Measurements from ENCODE around the gene ADAM30. TPM values are rescaled to one million over a fixed set of nuclear protein-coding genes. Genes with fewer than 3 reads are reported as not detected.
"Not testable (repeated sequence)": the region's sequence is repeated elsewhere in the genome, so short reads cannot be mapped to it uniquely, and the experiment has no call there.

ADAM30 gene
- polyA plus RNA-seq, 1 experiment, result not detected

DNA sequence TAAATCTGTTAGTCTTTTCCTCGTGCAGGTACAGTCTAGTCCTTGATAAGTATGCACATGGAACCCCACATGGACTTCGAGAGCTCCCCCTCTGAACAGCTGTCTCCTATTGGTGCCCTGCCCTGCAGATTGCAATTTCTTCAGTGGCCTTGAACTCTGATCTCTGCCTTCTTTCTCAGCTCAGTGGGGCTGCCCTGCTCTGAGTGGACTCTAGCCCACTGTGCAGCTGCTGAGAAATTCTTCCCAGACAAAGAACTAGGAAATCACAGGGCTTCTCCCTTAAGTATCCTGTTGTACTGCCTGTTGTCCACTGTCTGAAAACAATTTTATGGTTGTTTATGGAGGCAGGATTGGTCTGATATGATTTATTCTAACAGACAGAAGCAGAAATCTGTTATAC is 38.2 kb downstream of the ADAM30 start:
- no peak overlapping the region for H3K4me3 ChIP-seq (ENCODE audit: low read depth, low read length)
- H3K9me3 ChIP-seq (ENCODE audit: control insufficient read depth, insufficient read depth, low read length), result peaks cover 3% of the 10 kb centered on the region; the same call in 1 of the 2 replicates
- POLR2A ChIA-PET, result no interaction called here
- TF ChIP-seq, protein P1, sequence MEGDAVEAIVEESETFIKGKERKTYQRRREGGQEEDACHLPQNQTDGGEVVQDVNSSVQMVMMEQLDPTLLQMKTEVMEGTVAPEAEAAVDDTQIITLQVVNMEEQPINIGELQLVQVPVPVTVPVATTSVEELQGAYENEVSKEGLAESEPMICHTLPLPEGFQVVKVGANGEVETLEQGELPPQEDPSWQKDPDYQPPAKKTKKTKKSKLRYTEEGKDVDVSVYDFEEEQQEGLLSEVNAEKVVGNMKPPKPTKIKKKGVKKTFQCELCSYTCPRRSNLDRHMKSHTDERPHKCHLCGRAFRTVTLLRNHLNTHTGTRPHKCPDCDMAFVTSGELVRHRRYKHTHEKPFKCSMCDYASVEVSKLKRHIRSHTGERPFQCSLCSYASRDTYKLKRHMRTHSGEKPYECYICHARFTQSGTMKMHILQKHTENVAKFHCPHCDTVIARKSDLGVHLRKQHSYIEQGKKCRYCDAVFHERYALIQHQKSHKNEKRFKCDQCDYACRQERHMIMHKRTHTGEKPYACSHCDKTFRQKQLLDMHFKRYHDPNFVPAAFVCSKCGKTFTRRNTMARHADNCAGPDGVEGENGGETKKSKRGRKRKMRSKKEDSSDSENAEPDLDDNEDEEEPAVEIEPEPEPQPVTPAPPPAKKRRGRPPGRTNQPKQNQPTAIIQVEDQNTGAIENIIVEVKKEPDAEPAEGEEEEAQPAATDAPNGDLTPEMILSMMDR (IDR thresholded peaks at IDR 0.05; ENCODE audit: low read depth, low read length), result no peak
- H3K27ac ChIP-seq (ENCODE audit: low read depth, low read length), result no peak overlapping the region
- H3K27me3 ChIP-seq (ENCODE audit: control insufficient read depth, insufficient read depth, low read length), result no peaks in the 10 kb centered on the region
- CTCF ChIA-PET, result interaction anchor here (0.9 to 1.0 kb wide), 2 partner anchors 49 to 114 kb away, joined by 3 to 5 read pairs; no protein-coding TSS in a partner anchor
- DNase-seq (ENCODE audit: low read depth, low spot score), result no peak

DNA sequence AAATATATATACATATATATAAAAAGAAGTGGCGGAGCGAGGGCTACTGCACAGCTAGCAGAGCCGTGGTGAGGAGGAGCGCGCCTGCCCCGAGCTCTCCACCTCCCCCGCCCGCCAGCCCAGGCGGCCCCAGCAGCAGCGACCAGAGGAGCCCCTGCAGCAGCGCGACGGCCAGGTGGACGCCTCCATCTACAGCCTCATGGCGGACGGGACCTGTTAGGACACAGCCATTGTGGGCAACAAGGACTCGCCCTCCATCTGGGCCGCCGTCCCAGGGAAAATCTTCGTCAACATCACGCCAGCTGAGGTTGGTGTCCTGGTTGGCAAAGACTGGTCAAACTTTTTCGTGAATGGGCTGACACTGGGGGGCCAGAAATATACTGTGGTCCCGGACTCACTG is 43.2 kb downstream of the ADAM30 start:
- no peak overlapping the region for H3K4me3 ChIP-seq (ENCODE audit: low read depth, low read length)
- TF ChIP-seq, protein P1 (IDR thresholded peaks at IDR 0.05; ENCODE audit: low read depth, low read length), result no peak
- H3K9me3 ChIP-seq (ENCODE audit: control insufficient read depth, insufficient read depth, low read length), result peaks cover 4% of the 10 kb centered on the region; the same call in 1 of the 2 replicates
- POLR2A ChIA-PET, result no interaction called here
- DNase-seq (ENCODE audit: low read depth, low spot score), result no peak
- CTCF ChIA-PET, result no interaction called here
- H3K27me3 ChIP-seq (ENCODE audit: control insufficient read depth, insufficient read depth, low read length), result peaks cover 3% of the 10 kb centered on the region
- H3K27ac ChIP-seq (ENCODE audit: low read depth, low read length), result no peak overlapping the region

DNA sequence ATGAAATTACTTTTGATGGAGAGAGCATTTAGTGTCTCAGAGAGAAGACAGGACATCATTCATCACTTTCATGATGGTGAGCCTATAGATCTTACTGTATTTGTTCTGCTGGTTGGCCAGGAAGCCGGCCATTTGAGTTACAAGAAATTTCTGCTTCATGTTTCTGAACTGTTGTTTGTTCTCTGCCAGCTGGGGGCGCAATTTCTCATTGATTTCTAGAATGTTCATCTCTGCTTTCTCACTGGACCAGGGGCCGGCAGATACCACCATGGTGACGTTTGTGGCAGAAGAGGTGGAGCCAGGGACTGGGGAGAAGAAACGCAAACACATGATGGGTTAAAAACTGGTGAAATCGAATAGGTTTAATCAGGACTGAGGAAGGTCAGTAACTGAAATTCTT is 52.1 kb downstream of the ADAM30 start:
- H3K27me3 ChIP-seq (ENCODE audit: control insufficient read depth, insufficient read depth, low read length); DNase-seq (ENCODE audit: low read depth, low spot score); H3K9me3 ChIP-seq (ENCODE audit: control insufficient read depth, insufficient read depth, low read length); POLR2A ChIA-PET; H3K4me3 ChIP-seq (ENCODE audit: low read depth, low read length): not testable (repeated sequence)
- peak overlapping the region; percentile 2 for H3K27ac ChIP-seq (ENCODE audit: low read depth, low read length)
- TF ChIP-seq, protein P1 (IDR thresholded peaks at IDR 0.05; ENCODE audit: low read depth, low read length), result peak; percentile 40; the same call in 1 of the 2 replicates
- CTCF ChIA-PET, result interaction anchor here (1.6 kb wide), 1 partner anchor 35 kb away, joined by 3 read pairs; no protein-coding TSS in a partner anchor

Other genes starting within 250 kb of the ADAM30 start
- 11.6 and 12.9 TPM in 2 replicates for gene ZNF697, start 248.2 kb downstream of the ADAM30 start, polyA plus RNA-seq (2011; rRNA removed)
- gene PHGDH, start 184.6 kb downstream of the ADAM30 start, polyA plus RNA-seq (2011; rRNA removed), result 108 and 174 TPM in 2 replicates
- not detected in 2 replicates for gene HMGCS2, start 127.6 kb downstream of the ADAM30 start, polyA plus RNA-seq (2011; rRNA removed)
- not detected in 2 replicates for gene REG4, start 85.1 kb downstream of the ADAM30 start, polyA plus RNA-seq (2011; rRNA removed)
- 47.0 and 56.9 TPM in 2 replicates for gene NOTCH2, start 173.1 kb upstream of the ADAM30 start, polyA plus RNA-seq (2011; rRNA removed)

Data from AG04450 (cell line).